Large intestine (tissue), 1 donor: Measurements from ENCODE around the gene ANKRD44. TPM values are rescaled to one million over a fixed set of nuclear protein-coding genes. Genes with fewer than 3 reads are reported as not detected.

Source experiments
- polyA plus RNA-seq: library from polyadenylated mRNA; unstranded; fragments of 120-200 nt; gene quantifications from one replicate; pipeline ENCODE4 v1.2.1, GENCODE V29; 2013

ANKRD44 gene
- polyA plus RNA-seq, 1 donor: 8.4 TPM

Other genes starting within 250 kb of the ANKRD44 start
- 347 TPM for gene SF3B1, start 124.2 kb upstream of the ANKRD44 start, polyA plus RNA-seq
- 15.2 TPM for gene COQ10B, start 142.8 kb upstream of the ANKRD44 start, polyA plus RNA-seq
- gene HSPD1, start 189.1 kb upstream of the ANKRD44 start, polyA plus RNA-seq: 607 TPM
- gene HSPE1, start 189.6 kb upstream of the ANKRD44 start, polyA plus RNA-seq: 268 TPM
- gene MOB4, start 205.3 kb upstream of the ANKRD44 start, polyA plus RNA-seq: 36.6 TPM